ENCODE results near the gene ARID3B.
A peak's percentile ranks its signal among the peaks of the same experiment; 100 is the strongest.

The ARID3B gene

DNA sequence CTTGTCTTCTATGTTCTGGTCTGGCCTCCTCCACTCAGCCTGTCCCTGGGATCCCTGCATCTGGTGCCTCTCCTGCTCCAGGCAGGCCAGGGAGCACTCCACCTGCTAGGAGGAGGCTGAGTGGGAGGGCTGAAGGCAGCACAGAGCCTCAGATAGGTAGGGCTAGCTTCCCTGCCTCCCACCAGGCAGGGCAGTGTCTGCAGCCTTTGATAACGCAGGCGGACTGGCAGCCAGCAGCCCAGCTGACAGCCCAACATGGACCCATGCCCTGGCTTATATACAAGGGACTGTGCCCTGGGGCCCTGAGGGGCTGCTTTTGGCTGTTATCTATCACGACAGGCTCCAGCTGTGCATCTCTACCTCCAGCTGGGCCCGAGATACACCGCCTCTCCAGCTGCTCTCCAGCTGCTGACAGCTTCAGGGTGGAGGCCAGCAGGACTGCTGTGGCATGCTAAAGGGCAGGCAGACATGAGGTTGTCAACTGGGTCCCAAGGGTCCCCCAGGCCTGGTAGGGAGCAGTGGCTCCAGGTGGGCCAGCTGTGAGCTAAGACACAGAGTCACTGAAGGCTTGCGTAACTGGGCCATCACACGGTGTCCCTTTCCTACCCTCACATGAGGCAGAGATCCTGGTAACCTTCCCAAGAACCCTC is 69.4 kb downstream of the ARID3B start:
- no peak for DNase-seq

DNA sequence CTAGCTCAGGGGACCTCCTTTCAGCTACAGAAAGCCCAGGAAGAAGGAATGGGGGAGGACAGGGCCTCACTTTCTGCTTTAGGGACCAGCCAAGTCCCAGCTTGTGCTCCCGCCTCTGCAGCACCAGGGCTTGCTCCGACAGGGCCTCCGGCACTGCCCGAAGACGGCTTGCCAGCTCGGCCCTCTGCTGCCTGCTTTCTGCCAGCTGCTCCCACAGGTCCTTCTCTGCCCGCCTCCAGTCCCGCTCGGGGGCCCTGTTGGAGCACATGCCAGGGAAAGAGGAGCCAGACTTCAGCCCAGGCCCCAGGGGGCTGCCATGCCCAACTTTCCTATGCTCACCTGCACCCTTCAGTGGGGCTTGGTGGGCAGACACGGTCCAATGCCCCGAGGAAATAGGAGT is 70.3 kb downstream of the ARID3B start:
- DNase-seq = no peak

DNA sequence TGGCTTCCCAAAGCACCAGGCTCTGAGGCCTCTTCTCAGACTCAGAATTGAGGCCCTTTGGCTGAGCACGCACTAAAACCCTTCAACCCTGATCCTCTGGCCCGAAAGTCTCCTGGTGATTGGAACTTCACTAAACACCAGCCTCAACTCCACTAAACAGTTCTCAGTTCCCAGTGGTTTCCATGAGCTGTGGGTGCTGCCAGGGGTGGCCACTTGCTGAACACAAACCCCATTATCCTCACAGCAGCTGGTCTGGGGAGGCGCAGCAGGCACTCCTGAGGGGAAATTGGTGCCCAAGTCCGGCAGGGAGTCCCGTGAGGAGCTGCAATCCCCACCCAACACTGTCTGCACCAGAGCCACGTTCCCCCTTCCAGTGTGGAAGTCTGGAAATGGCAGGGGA is 70.8 kb downstream of the ARID3B start:
- DNase-seq = no peak

DNA sequence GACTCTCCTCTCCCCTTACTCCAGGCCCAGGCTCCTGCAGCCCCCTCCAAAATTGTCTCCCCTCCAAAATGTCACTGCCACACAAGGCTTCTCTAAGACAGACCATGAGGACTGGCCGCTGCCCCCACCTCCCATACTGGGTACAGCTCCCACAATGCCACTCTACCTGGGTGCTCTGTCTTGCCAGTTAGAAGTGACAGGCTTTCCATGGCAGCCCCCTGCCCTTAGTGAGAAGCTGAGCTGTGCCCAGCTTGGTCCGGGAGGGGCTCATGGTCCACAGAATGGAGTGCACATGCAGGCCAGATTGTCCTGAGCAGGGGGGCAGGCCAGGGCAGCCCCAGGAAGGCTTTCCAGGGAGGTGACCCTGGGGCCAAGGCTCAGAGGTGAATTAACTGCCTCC is 71.7 kb downstream of the ARID3B start:
- DNase-seq = no peak

DNA sequence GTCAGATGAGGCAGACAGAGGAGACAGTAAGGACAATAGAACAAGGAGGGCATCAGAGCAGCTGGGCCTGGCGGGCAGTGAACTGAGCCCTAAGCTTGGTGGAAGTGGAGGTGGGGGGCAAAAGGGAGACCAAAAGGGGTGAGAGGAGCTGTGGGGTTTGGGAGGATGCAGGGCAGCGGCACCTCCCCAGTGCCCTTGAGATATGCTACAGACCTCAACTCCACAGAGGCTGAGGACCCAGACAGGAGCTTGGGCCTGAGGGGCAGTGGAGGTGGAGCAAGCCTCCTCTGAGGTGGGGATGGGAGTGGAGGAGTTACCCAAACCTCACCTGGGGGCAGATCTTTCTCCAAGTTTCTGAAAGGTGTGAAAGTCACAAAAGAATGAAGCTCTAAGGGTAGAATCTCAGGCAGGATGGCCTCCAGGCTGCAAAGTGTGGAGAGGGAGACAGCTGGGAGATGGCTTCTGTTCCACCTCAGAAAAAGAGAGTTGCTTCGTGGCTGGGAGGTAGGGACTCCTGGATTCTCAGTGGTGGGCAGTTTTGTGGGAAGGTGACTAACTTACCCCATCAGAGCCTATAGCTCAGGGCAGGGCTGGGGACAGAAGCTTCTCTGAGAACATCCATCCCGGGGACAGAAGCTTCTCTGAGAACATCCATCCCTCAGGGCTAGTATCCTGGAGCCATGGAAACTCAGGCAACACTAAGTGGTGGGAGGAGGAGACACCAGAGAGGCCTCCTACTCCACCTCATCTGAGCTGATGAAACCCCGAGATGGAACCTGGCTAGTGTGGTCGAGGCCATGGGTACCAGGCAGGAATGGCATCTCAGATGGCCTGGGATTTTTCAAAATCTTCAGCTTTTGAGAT is 72.3 kb downstream of the ARID3B start:
- no peak for DNase-seq

DNA sequence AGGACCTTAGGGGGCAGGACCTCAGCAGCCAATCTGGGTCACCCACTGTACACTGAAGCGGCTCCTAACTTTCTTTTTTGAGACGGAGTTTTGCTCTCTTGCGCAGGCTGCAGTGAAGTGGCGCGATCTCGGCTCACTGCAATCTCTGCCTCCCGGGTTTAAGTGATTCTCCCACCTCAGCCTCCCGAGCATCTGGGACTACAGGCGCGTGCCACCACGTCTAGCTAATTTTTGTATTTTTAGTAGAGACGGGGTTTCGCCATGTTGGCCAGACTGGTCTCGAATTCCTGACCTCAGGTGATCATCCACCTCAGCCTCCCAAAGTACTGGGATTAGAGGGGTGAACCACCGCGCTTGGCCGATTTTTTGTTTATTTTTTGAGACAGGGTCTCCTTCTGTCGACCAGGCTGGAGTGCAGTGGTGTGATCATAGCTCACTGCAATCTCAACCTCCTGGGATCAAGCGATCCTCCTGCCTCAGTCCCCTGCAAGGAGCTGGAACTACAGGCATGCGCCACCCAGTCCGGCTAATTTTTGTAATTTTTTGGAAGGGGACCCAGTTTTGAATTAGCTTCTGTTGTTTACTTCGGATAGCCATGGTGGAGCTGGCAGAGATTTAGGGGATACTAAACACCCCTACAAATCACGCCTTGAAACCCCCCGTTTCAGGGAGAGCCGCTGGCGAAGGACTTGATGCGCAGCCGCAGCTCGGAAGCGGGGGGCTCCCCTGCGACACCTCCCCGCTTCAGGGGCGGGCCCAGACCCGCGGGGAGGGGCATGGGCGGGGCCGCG is 73.1 kb downstream of the ARID3B start:
- no peak for DNase-seq

DNA sequence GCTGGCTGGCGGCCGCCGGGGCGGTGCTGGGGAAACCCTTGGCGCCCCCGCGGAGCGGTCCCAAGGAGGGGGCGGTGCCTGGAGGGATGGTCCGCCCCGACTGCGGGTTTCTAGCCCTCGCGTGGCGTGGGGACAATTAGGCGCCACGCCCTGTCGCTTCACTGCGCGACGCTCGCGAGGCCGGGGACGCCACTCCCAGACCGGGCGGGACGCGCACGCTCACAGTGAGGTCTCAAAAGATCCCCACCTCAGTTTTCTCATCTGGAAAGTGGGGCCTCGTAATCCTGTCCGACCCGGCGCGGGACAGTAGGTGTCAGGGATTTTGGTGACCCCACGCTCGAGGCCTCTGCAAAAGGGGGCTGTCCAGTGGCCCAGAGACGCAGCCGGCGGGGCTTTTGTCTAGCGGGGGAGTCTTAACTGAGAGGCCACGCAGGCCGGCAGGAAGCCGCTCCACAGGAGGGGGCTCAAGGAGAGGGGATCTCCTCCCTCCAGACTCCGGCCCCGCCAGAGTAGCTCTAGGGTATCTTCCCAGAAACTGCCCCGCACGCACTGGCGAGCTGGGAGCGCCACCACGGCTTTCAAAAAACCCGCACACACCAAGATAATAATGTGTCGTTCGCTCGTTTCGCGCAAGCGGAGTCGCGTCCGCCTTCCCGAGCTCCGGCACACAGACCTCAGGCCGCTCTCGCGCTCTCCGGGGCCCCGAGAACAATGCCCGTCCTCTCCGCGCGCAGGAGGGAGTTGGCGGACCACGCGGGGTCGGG is 73.9 kb downstream of the ARID3B start:
- no peak for DNase-seq

DNA sequence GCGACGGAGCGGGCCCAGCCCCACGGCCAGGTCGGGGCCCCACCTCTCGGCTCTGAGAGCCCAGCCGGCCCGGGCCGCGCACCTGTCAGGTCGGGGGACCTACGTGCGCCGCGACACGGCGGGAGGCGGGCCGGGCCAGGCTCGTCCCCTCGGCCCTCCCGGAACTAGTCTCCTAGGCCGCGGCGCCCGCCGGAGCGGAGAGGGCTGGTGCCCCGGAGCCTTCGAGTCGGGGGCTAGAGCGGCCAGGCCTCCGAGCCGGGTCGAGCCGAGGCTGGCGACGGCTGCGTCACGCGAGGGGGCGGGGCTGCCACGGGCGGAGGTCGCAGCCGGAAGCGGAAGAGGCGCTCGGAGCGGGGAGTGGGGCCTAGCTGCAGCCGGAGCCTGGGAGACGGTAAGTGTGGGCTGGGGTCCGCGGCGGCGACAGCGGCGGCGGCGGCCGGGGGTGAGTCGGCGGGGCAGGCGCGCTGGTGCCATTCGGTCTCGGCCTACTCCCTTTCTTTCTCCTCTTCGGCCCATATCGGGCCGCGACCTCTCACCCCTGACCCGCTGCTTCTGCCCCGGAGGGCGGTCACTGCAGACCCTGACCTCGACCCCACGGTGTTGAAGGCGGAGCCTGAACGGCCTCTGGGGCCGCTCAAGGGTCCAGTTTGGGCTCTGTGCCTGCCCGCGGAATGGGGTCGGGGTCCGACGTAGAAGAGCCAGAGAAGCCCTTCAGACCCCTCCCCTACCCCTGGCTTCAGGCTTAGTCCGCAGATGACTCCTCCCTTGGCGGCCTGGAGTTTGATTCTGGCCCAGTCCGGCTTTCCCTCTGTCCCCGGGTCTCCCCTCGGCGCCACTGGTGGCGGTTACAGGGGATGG is 74.7 kb downstream of the ARID3B start, which contains the start of gene CLK3:
Gene CLK3 (plus strand): TSS at position 329 of the 858 bp plus-strand sequence. CDS start 3,361 bp downstream, outside the sequence.
- DNase-seq = peak; percentile 79

DNA sequence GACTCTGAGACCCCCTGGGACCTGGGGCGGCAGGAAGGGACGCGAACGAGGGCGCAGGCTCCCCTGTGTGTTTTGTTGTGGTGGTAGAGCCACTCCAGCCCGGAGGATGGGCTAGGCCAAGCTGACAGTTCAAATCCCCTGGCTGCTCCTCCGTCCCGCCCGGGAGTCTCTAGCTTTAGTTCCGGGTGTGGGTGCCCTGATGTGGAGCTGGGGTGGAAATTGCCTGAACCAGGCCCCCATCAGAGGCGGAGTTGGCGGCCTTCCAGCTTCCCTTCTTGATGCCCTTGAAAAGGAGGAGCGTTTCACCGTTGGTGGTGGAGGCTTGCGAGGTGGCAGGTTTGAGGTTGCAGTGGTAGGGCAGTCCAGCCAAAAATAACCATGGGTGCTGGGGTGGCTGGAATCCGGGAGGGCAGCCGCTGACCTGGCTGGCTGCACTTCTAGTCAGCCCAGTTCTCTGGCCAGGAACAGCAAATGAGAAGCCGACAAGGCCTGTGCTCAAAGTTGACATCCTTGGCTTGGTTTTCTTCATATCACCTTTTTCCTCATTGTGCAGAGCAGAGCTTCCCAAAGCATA is 75.4 kb downstream of the ARID3B start:
- DNase-seq = no peak

DNA sequence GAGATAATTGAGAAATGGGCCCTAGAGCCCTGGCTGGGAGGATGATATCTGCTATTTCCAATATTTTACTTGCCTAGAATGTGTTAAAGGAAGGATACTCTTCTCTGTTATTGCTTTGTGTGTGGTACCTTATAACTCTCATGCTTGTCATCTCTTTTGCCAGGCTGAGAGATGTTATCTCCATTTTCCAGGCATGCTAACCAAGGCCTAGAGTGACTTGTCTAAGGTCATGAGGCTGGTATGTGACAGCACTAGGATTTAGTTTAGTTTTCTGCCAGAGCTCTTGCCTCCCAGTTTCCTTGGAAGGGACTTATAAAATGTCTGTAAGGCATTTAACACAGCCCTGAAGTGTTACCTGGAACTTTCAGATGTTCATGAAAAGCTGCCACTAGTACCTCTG is 76.0 kb downstream of the ARID3B start:
- no peak for DNase-seq

DNA sequence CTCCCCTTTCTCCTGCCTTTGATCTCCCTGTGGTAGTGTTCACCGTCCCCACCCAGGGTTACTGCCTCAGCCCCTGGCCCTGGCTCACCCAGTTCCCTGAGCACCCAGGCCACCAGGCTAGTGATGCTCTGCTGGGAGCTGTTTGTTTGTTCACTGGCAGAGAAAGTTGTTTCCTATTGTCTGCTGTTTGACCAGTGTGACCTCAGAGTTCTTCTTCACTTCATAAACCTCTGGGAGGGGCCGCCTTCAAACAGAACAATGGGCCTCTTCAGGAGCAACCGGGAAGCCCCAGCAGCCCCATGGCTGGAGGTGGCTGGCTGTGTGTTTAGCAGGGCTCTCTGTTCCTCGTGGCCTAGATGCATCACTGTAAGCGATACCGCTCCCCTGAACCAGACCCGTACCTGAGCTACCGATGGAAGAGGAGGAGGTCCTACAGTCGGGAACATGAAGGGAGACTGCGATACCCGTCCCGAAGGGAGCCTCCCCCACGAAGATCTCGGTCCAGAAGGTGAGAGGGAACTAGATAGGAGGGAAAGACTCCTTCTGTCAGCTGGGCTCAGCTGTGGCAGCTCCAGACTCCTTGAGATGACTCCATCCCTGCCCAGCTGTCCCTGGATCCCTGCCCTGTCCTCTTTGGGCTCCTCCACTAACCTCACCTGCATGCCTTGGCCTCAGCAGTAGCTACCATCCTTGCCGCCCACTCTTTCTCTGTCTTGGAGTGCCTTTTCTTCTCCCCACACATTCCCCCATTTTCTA is 78.0 kb downstream of the ARID3B start:
- DNase-seq = no peak

DNA sequence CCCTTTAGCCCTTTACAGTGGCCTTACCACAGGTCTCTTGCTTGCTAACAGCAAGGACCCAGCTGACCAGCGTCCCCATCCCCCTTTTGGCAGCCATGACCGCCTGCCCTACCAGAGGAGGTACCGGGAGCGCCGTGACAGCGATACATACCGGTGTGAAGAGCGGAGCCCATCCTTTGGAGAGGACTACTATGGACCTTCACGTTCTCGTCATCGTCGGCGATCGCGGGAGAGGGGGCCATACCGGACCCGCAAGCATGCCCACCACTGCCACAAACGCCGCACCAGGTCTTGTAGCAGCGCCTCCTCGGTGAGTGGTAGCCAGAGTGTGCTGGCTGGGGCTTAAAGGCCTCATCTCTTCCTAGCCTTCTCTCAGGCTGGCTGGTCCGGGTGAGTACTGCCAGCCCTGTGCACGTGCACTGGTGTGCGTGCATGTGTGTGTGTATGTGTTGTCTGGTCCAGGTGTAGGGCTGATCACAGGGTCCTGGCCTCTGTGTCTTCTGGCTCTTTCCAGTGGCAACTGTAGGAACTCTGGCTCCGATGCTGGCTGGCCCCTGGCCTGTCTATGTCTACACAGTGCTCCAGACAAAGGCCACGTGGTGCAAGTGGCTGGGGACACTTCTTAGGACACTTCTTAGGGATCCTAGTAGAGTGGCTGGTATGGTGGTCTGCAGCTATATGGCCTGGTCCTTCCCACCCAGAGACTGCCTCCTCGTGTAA is 79.1 kb downstream of the ARID3B start:
- DNase-seq = no peak

DNA sequence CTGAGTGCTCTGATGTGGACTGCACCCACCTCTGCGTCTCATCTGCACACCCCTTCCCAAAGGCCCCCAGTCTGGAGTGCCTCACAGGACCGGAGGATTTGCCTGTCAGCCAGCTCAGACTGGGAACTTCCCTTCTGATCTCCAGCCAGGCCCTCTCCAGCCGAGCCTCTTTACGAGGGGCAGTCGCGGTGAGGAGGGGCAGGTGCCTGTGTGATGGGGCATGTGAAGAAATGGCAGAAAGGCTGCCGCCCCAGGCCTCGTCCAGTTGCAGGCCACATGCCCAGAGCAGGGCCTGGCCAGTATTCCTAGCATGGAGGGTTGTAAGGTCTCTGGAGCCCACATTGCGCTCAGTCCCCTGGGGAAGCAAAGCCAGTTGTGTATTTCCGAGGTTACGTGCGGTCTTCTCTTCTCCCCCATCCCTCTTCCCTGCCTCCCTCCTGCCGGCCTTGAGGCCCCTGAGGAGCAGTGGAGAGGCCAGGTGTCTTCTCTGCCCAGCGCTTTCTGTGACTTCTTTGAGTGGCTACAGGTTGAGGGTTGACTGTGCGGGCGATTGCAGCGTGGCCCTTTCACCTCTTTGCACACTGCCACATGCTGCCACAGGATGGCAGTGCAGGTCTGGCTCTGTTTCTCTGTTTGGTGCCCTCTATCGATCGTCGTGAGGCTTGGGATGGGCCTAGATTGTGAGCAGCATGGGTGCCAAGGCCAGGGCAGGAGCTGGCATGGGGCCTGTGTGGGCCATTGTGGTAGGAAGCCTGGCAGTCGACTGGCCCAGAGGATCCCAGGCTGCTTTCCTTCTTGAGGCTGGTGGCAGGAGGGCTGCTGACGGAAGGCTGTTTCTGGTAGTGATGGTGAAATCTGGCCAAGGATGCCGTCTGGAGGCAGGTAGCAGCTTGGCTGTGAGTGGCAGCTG is 79.9 kb downstream of the ARID3B start:
- DNase-seq = no peak

DNA sequence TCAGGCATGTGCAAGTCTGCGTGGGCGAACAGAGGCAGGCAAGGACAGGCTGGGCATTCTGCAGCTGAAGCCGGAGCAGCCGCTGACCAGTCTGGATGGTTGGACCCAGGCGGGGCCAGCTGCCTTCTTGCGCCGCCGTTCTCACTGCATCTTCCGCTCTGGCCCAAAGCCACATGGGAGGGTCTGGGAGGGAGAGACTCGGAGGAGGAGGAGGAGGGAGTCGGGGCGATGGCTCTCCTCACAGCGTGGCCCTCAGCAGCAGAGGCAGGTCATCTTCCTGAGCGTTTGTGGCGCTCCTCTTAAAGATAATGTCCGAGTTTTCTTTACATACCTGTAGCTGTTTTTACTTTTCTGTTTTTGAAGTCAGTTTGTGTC is 80.5 kb downstream of the ARID3B start:
- no peak for DNase-seq

DNA sequence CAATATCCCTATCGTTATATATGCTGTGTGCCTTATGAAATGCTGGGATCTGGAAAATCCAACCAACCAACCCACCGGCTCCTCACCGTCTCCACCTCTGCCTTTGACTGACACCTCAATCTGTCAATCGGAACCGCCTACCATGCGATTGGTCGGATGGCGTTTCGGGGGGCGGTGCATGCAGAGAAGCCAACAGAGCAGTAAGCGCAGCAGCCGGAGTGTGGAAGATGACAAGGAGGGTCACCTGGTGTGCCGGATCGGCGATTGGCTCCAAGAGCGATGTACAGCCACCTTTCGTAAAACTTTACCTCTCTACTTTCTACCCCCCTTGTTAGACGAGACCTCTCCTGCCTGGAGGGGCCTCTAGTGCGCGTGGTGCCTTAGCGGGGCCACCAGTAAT is 80.9 kb downstream of the ARID3B start:
- DNase-seq = no peak

DNA sequence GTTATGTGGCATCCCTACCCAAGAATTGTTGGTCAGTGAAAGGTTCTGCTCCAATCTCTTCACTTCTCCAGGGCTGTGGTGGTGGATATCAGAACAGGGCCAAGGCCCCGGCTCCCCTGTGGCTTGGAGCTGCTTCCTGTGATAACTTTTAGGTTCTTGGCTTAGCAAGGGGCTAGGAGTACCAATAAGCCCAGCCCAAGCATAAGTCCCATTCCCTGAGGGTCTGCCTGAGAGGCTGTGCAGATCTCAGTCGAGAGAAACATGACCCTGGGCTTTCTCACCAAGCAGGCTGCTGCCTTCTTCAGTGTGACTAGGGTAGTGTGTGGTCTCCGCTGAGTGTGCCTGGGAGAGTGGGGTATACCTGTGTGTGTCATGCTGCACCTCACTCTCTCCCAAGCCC is 81.7 kb downstream of the ARID3B start:
- no peak for DNase-seq

DNA sequence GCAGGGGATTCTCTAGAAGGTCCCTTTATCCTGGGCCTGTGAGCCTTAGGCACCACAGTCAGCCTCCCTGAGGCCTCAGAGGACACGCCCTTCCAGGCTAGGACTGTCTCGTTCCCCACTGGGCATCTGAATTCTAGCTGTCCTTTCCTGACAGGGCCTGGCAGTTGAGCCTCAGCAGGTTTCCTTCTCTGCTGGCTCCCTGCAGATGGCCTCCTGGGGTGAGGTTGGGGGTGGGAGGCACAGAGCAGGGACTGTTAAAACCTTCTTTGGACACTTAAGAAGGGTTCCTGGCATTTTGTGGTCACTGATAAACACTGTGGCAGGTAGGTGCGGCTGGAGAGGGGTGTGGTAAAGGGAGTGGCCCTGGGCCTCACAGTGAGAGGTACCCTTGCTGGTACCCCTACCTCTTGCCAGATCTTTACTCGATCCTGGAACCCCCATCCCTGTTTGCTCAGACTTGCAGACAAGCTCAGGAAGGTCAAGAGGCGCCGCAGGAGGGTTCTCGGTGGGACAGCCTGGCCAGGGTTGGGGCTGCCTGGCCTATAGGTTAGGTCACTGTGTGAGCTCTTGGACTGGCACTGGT is 83.1 kb downstream of the ARID3B start:
- no peak for DNase-seq

DNA sequence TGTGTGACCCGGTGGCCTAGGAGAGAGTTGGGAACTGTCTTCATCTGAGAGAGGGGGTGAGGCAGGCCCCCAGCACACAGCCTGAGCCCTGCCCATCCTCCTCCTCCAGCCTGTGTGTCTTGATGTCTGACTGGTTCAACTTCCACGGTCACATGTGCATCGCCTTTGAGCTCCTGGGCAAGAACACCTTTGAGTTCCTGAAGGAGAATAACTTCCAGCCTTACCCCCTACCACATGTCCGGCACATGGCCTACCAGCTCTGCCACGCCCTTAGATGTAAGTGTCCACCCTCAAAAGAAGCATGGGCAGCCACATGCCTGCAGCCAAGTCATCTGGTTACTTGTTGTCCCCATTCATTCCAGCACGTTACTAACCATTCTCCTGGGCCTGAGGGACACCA is 84.7 kb downstream of the ARID3B start:
- DNase-seq = no peak

DNA sequence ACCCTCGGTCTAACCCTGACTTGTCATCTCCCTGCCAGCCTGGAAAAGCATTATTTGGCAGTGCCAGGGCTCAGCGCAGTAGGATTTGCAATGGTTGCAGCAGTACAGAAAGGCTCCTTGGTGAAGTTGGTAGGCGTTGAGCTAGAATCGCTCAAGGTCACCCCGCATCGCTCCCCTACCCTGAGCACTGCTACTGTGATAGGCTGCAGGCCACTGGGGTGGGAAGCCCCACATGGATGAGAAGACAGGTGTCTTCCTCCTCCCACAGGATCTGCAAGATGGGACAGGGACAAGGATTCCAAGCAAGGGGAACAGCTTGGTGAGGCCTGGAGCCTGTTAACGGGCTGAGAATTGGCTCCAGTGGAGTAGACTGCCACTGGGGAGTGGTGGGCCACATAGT is 85.3 kb downstream of the ARID3B start:
- DNase-seq = no peak
